IPS DF 4.7 (cell line): ENCODE results near the gene IMPG1.

Experiments
- DNase-seq: peaks from one replicate; pipeline ENCODE4 v3.0.0-alpha.2; 2013; ENCODE audit warnings: low spot score; ENCODE audit errors: extremely low read depth

IMPG1 gene

DNA sequence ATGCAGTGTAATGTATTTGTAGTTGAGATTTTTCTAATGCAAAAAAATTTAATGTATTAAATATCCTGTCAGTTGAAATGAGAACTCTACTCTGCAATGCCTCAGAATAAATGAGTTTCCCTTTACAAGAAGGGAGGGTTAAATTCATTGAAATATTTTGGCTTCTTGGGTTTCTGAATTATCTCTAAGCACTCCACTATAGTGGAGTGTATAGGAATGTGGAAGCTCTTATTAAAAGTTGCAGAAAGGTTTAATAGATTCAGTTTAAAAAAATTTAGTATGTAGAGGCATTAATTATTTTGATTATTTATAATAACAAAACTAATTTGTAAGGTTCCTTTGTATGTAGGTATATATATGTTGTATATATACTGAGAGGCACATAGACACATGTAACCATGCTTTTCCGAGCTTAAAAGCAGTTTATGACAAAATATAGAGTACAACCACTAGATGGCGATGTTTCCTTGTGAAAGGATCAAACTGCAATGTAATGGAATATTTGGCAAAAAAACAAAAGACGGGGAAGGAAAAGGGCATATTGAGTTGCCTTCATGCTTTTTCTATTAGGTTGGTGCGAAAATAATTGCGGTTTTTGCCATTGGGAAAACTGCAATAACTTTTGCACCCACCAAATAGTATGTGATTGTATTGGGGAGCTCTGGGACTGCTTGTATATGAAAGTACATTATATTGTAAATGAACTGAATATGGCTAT lies 179.2 kb downstream of the IMPG1 start:
- DNase-seq: peak; percentile 38

DNA sequence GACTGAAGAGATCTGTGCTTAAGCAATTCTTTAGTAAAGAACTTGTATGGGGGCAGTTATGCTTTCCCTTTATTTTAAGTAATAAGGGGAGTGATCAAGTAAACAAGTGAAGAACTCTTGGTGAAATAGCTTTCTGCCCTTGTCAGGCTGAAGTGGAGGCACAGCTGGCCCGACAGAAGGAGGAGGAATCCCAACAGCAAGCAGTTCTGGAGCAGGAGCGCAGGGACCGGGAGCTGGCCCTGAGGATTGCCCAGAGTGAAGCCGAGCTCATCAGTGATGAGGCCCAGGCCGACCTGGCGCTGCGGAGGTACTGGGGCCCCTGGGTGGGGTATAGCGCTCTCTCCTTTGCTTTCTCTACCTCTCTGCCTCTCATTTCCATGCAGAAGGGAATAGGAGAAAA lies 180.1 kb downstream of the IMPG1 start:
- DNase-seq: no peak

DNA sequence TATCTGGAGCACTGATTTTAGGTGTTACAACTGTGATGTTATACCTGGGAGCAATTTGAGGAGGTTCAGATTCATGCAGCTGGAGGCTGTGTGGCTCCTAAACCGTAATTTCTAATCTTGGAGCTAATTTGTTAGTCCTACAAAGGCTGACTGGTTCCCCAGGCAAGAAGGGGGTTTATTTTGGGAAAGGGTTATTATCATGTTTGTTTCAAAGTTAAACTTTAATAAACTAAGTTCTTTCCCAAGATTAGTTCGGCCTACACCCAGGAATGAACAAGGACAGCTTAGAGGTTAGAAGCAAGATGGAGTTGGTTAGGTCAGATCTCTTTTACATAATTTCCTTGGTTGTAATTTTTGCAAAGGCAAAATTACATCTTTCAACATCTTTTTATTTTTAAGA lies 187.6 kb downstream of the IMPG1 start:
- DNase-seq: no peak

DNA sequence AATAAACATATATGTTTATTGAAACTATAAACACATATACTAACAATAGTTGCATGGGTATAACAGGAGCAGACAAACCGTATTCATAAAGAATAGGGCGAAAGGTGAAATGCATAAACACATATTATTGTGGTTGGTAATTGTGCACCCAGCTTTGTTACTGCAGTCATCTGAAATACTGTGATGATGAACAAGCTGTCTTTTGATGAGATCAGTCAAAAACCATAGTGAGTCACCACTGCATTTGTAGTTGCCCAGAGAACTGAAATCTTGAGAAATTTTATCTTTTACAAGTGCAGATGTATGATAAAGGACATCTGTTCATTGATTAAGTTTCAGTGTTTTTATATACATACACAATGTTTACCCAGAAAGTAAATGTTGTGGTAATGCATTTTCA lies 189.7 kb downstream of the IMPG1 start:
- no peak for DNase-seq

DNA sequence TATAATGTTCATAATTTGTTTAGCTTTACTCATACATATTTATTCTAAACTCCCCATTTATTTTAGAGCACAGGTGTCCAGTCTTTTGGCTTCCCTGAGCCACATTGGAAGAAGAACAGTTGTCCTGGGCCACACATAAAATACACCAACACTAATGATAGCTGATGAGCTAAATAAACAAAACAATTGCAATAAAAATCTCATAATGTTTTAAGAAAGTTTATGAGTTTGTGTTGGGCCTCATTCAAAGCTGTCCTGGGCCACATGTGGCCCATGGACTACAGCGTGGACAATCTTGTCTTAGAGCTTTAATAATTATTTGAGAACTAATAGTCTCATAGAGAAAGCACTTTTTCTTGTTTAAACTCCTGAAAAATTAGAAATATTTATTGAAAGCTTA lies 192.2 kb downstream of the IMPG1 start:
- no peak for DNase-seq

DNA sequence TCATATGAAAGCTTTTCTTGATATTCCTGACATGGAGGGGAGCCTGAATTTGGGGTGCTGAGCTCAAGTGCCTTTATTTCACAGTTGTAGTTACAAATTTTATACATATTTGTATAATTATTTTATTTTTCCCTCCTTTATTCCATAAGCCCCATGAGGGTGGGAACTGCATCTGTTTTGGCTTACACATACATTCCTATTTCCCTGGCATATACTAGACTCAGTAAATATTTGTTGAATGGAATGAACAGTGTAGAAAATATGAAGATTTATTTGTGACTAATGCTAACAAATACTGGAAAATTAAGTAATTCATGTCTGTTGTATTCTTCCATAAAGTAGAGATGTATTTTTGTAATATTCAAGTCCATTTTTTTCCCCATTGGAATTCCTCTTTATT lies 196.3 kb downstream of the IMPG1 start:
- DNase-seq: no peak

DNA sequence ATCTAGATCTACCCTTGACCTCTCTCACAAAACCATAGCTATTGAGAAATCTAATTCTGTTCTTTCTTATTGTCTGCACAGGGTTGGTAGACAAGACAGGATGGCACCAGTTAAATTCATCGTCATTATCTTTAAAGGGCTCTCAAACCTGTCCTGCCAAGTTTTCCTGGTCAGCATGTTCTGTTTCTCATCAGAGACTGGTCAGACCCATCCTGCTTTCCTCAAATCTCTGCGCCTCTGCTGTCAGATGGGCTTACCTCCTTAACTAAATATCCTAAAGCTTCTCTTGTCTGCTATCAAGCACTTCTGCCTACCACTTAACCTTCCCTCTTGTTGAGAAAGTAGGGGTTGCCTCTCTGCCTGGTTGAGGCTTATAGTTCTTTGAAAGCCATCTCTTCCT lies 198.2 kb downstream of the IMPG1 start:
- no peak for DNase-seq
